HG03571 (cell line): ENCODE measurements around the gene SORBS1.

Source experiments
- ATAC-seq: cut with Tn5 transposase; IDR thresholded peaks from one replicate; pipeline ENCODE4 v1.9.1; 2021; ENCODE audit not compliant: unreplicated experiment

SORBS1 gene

DNA sequence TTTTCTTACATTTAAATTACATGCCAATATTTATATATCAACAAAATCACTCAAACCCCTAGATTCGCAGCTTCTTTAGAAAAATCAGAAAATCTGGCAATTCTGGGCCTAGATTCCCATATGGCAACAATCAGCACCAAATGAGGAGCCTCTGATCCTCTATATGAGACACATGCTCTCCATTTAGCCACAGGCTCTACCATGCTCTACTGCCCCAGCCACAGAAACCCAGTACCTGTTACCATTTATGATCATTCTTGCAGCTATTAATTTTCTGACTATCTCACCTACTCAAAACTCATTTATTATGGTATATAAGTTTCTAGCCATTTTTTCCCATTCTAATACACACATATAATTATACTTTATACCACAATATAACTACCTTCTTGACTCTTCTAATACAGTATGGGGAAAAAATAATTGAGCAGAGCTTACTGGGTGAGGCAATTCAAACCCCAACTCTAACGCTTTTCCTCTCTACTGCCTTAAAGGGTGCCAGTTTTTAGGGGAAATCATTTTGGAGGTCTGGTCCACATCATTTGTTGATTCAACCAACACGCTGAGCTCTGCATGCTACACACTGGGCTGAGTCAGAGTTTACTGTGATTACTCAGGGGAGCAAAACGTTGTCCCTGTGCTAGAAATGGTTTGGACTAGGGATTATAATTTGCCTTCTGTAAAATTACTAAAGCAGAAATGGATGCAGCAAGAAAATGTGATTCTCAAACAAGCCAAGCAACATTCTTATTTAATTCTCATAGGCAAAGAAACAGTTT lies 281.9 kb downstream of the SORBS1 start:
- no peak for ATAC-seq

DNA sequence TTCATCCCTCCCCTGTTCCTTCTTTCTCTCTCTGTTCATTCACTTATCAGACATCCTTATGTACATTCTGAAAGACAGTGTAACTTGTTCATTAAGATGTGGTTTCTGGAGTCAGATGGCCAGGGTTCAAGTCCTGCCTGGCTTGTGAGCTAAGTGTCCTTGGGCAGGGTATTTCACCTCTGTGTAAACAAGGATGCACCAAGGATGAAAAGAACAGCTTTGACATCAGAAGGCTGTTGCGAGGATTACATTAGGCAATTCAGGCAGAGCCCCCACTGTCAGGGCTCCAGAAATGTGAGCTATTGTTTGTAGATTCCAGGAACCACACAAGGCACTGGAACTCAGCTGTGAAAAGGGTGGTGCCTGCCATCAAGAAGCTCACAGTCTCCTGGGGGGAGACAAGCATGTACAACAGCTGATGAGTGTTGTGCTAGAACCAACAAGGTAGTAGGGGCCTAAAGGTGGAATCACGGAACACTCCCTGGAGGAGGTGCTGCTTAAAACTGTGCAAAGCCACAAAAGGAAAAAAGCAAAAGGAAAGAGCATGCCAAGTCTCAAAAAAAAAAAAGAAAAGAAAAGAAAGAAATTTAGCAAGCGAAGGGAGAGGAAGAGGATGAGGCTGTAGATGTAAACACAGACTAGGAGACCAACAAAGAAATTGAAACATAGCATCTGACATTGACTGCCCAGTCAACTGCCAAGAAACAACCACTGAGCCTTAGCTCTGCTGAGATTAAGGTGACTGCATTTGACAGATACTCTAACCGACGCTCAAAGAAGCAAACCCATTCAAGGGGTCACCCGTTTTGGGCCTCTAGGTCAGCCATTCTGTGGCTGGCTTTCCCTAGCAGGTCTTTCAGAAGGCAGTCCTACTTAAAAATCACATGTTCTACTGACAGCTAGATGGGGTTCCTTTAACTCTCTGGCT lies 282.8 kb downstream of the SORBS1 start:
- ATAC-seq = no peak

DNA sequence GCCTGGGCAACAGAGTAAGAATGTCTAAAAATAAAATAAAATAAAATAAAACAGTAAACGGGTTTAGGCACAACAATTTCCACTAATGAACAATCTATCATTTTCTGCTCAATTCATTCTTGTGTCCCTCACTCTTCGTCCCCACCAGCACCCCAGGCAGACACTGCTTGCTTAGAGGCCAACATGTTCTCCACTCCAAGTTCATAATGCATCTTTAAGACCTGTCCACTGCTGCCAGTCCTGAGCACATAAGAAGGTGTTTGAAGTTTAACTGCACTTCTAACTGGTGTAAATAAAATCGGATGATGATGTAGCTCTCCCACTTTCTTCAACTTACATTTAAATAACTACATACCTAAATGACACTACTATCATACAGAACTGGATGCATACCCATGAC lies 283.6 kb downstream of the SORBS1 start:
- no peak for ATAC-seq

DNA sequence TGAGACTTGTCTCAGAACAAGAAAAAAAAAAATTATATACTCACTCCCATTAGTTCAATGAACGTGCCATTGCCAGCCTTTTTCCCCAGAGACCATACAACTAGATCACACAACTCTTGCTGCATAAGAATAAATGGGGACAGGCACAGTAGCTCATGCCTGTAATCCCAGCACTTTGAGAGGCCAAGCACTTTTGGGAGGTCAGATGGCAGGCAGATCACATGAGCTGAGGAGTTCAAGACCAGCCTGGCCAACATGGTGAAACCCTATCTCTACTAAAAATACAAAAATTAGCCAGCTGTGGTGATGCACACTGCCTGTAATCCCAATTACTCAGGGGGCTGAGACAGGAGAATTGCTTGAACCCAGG lies 284.0 kb downstream of the SORBS1 start:
- ATAC-seq = no peak

DNA sequence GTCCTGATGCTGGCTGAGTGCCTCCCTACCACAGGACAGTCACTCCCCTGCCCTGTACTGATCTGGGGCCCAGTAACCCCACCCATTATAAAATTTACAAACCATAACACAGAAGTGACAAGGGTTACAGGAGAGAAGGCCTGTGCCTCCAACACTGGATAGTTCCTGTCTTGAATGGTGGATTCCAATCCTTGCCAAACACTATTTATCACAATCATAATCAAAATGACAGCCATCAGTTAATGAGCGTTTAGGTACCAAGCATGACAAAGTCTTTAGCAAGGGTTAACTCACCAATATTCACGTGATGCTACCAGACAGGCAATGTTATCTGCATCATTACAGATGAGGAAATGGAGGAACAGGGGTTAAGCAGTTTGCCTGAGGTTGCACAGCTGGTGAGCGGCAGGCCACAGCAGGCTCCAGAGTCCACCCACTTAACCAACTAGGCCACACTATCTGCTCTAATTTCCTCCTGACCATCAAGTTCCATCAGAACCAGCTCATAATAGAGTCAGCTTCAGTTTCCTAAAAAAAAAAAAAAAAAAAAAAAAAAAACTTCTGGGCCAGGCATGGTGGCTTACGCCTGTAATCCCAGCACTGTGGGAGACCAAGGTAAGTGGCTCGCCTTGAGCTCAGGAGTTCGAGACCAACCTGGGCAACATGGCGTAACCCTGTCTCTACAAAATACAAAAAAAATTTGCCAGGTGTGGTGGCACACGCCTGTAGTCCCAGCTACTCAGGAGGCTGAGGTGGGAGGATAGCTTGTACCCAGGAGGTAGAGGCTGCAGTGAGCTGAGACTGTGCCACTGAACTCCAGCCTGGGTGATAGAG lies 284.6 kb downstream of the SORBS1 start:
- ATAC-seq = no peak

DNA sequence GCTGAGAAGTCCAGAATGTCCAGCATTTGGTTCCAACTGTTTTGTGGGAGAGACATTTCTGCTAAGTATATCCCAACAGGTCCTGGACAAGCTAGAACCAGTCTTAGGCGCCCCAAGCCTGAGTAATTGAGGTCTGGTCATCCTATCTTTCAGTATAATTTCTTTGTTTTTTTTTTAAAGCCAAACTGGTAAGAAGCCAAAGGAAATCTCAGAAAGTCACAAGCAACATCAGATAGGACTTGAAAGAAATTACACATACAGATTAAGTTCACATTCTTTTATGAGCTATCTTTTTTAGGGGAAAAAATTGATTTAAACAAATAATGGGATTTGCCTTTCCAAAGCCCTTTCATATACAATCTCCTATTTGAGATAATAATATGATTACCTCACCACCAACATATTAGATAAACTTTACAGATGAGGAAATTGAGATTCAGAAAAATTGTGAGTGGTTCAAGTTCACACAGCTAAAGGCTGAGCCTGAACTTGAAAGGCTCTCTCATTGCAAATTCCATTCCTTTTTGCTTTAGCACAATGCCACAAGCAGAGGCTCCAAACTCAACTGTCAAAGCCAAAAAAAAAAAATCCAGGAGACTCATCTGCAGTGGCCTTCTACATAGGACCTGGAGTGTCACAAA lies 285.3 kb downstream of the SORBS1 start:
- ATAC-seq = no peak

DNA sequence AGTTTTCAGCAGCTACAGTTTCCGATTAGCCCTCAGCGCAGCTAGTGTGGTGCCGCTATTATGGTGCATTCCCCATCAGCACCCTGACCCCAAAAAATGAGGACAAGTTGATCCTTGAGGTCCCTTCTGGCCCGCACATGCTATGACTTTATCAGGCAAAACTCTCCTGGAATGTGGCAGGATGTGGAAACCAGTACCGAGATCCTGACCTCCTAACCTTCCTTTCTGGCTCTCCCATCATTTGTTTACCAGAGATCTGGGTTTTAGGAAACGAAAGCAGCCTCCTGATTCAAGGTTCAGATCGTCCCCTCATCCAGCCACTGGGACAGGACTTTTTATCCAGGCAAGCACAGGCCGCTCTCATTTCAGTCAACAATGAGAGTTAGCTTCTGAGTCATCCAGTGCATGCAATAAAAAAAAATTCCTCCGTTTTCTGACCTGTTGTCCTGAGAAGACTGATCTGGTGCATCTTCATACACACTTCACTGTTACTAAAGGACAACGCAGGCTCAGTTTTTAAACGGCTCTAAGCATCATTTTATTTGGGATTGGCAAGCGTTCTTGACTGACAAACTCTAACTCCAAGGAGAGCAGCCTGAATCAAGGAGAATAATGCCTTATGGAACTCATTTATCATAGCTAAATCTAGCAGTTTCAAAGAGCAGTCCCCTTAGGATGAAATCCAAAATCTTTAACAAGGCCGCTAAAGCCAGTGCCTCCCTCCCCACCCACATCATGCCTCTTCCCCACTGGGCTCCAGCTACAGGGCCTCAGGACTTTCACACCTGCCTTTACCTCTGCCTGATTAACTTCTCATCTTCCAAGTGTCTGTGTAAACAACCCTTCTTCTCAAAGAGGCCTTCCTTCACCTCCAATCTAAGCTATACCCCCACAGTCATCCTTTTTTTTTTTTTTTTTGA lies 287.5 kb downstream of the SORBS1 start:
- no peak for ATAC-seq

DNA sequence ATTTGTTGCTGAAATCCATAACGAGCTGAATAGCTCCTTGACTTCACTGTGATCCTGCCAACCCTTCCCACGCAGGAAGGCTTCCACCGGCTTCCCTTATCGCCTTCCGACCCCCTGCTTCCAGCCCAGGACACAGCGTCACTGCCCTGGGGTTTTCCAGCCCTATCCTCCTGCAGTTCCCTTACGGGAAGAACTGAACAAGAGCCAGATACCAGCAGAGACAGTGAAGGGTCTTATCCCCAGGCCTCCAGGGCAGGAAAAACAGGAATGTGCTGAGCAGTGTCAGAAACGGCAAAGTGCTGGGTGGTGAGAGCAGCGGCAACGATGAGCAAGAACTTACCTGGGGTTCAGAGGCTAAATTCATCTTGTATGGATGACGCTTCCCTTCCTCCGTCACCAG lies 292.7 kb downstream of the SORBS1 start:
- no peak for ATAC-seq

DNA sequence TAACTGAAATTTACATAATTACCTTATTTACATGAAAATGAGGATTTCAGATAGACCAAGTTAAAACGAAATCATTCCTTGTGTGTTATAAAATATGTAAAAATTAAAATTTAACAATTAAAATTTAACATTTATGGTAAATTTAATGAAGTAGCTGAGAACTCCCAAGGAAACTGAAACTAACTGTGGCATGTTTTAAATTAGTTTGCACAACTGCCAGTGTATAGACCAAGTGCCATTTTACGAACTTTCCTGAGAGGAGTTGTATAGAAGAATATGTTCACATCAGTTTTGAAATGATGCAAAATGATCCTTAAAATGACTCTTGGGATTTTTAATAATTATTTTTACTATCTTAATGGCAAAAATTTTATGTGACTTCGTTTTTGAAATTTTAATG lies 293.9 kb downstream of the SORBS1 start:
- ATAC-seq = no peak

DNA sequence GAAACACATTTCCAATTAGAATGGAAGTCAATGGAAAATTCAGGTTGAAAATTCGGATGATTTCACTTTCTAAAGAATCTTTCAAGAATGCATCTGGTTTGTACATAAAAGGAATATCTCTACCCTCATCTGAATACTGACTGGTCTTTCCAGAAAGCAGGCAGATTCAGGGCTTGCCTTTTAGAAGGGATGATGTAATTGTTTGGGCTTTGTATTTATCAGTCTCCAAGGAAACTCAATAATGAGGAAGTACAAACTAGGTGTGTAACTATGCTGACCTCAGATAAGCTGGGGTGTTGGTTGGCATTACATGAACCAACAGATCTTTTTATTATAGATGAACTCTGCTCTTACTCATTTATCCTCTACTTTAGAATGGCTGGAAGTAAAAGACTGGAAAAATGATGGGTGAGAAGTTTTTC lies 294.5 kb downstream of the SORBS1 start:
- ATAC-seq = peak; percentile 83

DNA sequence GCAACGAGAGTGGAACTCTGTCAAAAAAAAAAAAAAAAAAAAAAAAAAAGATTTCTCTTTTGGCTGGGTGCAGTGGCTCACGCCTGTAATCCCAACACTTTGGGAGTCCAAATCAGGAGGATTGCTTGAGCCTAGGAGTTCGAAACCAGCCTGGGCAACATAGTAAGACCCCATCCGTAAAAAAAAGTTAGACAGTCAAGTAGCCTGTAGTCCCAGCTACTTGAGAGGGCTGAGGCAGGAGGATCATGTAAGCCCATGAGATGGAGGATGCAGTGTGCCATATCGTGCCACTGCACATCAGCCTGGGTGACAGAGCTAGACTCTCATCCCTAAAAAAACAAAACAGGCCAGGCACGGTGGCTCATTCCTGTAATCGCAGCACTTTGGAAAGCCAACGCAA lies 295.6 kb downstream of the SORBS1 start:
- no peak for ATAC-seq

DNA sequence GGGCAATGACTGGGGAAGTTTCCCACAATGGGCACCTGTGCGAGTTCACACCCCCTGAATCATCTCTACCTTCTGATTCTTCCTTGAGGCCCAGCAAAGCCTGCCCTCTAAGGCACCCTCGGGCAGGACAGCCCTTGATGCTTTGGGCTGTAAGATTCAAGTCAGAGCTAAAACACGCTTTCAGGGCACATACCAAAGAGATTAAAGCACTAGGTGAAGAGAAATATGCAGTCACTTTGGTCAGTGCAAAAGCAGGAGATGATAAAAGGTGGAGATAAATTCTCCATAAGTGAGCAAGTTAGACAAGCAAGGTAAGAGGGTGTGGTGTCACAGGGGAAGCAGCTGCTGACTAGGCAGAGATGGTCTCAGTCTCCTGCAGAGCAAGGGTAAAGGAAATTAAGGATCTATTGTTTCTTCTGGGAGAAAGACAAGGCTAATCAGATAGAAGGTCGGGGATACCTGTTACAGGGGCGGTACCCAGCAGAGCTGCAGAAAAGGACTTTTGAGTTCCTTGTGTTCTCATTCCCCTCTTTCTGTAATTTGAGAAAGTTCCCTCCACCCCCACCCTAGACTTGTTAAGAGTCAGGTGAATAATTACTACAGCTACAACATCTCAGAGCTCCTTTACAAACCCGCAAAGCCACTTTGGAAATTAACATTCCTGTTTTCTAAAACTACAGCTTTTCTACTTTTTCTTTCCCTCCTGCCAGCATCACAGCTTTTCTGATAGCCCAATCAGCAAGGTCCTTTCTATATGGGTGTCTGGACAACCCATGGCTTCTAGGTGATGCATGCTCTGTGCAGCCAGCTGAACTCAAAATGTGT lies 296.7 kb downstream of the SORBS1 start:
- ATAC-seq = no peak

DNA sequence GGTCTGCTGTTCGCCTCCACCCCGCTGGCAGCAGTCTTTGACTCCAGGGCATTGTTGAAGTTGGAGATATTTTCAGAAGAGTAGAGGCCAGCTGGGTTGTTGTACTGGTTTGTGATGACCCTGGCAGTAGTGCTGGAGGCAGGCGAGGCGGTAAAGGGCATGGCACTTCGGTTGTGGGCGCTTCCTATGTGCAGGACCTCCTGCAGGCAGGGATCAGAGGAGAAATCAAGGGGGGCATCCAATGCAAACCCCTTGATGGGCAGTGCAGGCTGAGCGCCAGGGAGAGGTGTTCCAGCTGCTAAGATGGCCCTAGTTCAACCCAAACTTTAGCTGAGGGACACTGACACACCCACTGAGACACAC lies 297.3 kb downstream of the SORBS1 start:
- no peak for ATAC-seq

DNA sequence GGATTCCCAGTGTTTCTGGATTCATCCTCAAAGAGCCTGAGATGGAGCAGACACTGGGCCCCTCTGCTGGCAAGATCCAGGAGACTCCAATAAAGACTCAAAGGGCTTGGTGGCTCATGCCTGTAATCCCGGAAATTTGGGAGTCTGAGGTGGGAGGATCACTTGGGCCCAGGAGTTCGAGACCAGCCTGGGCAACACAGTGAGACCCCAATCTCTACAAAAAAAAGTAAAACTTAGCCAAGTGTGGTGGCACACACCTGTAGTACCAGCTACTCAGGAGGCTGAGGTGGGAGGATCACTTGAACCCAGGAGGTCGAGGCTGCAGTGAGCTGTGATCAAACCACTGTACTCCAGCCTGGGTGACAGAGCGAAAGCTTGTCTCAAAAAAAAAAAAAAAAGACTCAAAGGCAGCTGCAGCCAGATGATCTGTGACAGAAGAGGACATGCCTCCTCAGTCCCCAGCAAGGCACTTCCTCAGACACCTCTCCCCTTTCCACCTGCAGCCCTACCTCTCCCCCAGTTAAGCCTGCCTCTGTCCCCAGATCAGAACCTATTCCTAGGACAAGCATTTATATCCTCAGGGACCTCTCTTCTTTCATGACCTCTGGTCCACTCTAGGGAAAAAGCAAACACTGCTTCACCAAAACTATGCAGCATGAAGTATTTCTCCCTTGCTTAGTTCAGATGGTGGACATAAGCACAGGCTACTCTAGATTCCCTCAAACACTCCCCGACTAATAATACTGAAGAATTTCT lies 298.2 kb downstream of the SORBS1 start:
- no peak for ATAC-seq

DNA sequence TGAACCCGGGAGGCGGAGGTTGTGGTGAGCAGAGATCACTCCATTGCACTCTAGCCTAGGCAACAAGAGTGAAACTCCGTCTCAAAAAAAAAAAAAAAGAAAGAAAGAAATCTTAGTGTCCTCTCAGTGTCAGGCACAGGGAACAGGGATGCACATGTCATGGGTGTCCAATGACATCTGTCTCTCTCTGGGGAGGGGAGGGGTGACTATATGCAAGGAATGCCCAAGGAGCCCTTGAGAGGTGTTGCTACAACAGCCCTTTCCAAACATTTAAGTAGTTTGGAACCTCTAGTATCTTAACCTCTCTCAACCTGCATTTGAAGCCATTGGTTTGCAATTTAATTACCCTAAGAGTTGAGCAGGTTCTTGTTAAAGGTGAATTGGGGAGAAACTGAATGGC lies 299.2 kb downstream of the SORBS1 start:
- no peak for ATAC-seq
